Thyroid gland (tissue), 4 donors: ENCODE data around the gene WNT9A.

Source experiments
- CTCF ChIP-seq, 6 experiments: fragments of 200-600 bp in 3 of 6; fragments of 450-650 bp in 3 of 6; sonication (generic) in 3 of 6; IDR thresholded peaks; one replicate each; pipeline ENCODE4 v1.5.1; 2016 to 2019; ENCODE audit warnings: antibody characterized with exemption in 6 of 6, mild to moderate bottlenecking in 2 of 6, inconsistent platforms in 1 of 6, moderate library complexity in 1 of 6
- POLR2A ChIP-seq, 2 donors: fragments of 450-650 bp; IDR thresholded peaks; one replicate each; pipeline ENCODE4 v1.6.1; 2017; ENCODE audit warnings: antibody characterized with exemption in 2 of 2, mild to moderate bottlenecking in 2 of 2, moderate library complexity in 1 of 2

- no peak for TF ChIP-seq POLR2A (IDR thresholded peaks at IDR 0.05)
- TF ChIP-seq CTCF (IDR thresholded peaks at IDR 0.05): no peak
Measured at GRCh38 chr1:227889047-227889862, 58.5 kb downstream of the WNT9A start.
